NCI-H2196 (cell line): ENCODE data around the gene TXNDC16.
"Not testable (repeated sequence)": the region's sequence is repeated elsewhere in the genome, so short reads cannot be mapped to it uniquely, and the experiment has no call there.

Source experiments
- DNase-seq: peaks from one replicate; lab custom pipeline; 2025; ENCODE audit not compliant: unreplicated experiment; lab: John Stamatoyannopoulos, UW

TXNDC16 gene

GRCh38 chr14:52552063-52552988 is at the start of gene TXNDC16, which contains the start of gene GPR137C:
Gene TXNDC16, minus strand, starts transcription at chr14:52552505. Its CDS starts 8,948 bp downstream, at chr14:52543557.
Gene GPR137C, plus strand, starts transcription at chr14:52552836. Its CDS starts 312 bp downstream, at chr14:52553148.
- DNase-seq, result peak; percentile 99

- DNase-seq, result no peak
Measured at GRCh38 chr14:52599974-52600373, 47.7 kb upstream of the TXNDC16 start.

GRCh38 chr14:52598568-52598967 is 46.3 kb upstream of the TXNDC16 start:
- DNase-seq, result no peak

- no peak for DNase-seq
Measured at GRCh38 chr14:52596861-52597260, 44.6 kb upstream of the TXNDC16 start.

- DNase-seq, result no peak
Measured at GRCh38 chr14:52596320-52596719, 44.0 kb upstream of the TXNDC16 start.

GRCh38 chr14:52590318-52590717 is 38.0 kb upstream of the TXNDC16 start:
- DNase-seq, result no peak

GRCh38 chr14:52589646-52590045 is 37.3 kb upstream of the TXNDC16 start:
- no peak for DNase-seq

GRCh38 chr14:52583544-52583943 is 31.2 kb upstream of the TXNDC16 start:
- DNase-seq, result no peak

GRCh38 chr14:52575858-52576257 is 23.6 kb upstream of the TXNDC16 start:
- DNase-seq, result no peak

- not testable (repeated sequence) for DNase-seq
Measured at GRCh38 chr14:52568454-52568853, 16.1 kb upstream of the TXNDC16 start.

- no peak for DNase-seq
Measured at GRCh38 chr14:52563120-52563519, 10.8 kb upstream of the TXNDC16 start.

GRCh38 chr14:52558688-52559087 is 6.4 kb upstream of the TXNDC16 start:
- no peak for DNase-seq

GRCh38 chr14:52553671-52554575 is 1.6 kb upstream of the TXNDC16 start:
- DNase-seq, result peak; percentile 84

GRCh38 chr14:52553002-52553670 is 831 bp upstream of the TXNDC16 start:
- DNase-seq, result peak; percentile 52

GRCh38 chr14:52551696-52552062 is 626 bp downstream of the TXNDC16 start:
- DNase-seq, result no peak

GRCh38 chr14:52551205-52551604 is 1.1 kb downstream of the TXNDC16 start:
- DNase-seq, result no peak

GRCh38 chr14:52550661-52551060 is 1.6 kb downstream of the TXNDC16 start:
- DNase-seq, result no peak

GRCh38 chr14:52547526-52547925 is 4.8 kb downstream of the TXNDC16 start:
- DNase-seq, result no peak

GRCh38 chr14:52547027-52547426 is 5.3 kb downstream of the TXNDC16 start:
- no peak for DNase-seq

GRCh38 chr14:52546318-52546670 is 6.0 kb downstream of the TXNDC16 start:
- no peak for DNase-seq
